ENCODE results near the gene RHBDL2. TPM values are rescaled to one million over a fixed set of nuclear protein-coding genes. Genes with fewer than 3 reads are reported as not detected.

The RHBDL2 gene
- total and polyA plus RNA-seq, 4 donors = 0.14 to 0.28 (median 0.17) TPM; not detected in 1

GRCh38 chr1:38964140-38964548 lies 22.5 kb upstream of the RHBDL2 start:
- H3K36me3 ChIP-seq (ENCODE audit: control insufficient read depth in 4 of 4, insufficient read depth in 3 of 4, low read depth in 1 of 4, low read length in 3 of 4) = no peaks in the 10 kb centered on the region
- H3K27me3 ChIP-seq (ENCODE audit: control insufficient read depth in 4 of 4, insufficient read depth in 4 of 4, low read length in 3 of 4) = no peaks in the 10 kb centered on the region
- H3K4me3 ChIP-seq (ENCODE audit: low read depth in 1 of 3, low read length in 3 of 3) = no peak overlapping the region
- H3K9me3 ChIP-seq (ENCODE audit: control insufficient read depth in 4 of 4, low read length in 3 of 4) = no peaks in the 10 kb centered on the region
- H3K4me1 ChIP-seq (ENCODE audit: control insufficient read depth in 4 of 4, insufficient read depth in 4 of 4, low read length in 3 of 4) = no peaks in the 10 kb centered on the region
- 67% methylated on average over 3 of the region's 3 CpGs for WGBS
- TF ChIP-seq JUND (IDR thresholded peaks at IDR 0.05) = no peak
- TF ChIP-seq RAD21 (IDR thresholded peaks at IDR 0.05) = peak in 1 of 2 donors; percentile 33
- no peak for DNase-seq (ENCODE audit: low spot score)
- no peak overlapping the region for H3K27ac ChIP-seq (ENCODE audit: low read depth in 1 of 2, low read length in 2 of 2)
- no peak overlapping the region for H3K9ac ChIP-seq (ENCODE audit: low read depth in 1 of 2, low read length in 2 of 2)

DNA sequence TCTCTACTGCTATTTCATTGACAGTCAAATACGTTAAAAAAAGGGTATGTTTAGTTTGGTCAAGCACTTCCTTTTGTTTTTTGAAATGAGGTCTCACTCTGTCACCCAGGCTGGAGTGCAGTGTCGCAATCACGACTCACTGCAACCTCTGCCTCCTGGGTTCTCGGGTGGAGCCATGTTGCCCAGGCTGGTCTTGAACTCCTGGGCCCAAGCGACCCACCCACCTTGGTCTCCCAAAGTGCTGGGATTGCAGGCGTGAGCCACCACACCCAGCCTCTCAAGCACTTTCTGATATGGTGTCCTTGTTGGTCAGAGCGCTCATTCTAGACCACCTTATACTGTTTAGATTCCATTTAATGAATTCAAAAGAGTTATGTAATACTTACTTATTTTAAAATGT lies 20.9 kb upstream of the RHBDL2 start:
- DNase-seq (ENCODE audit: low spot score) = no peak
- TF ChIP-seq FOXA1 (IDR thresholded peaks at IDR 0.05) (no peak), SP1 (IDR thresholded peaks at IDR 0.05) (no peak), FOXA2 (IDR thresholded peaks at IDR 0.05) (no peak), NR2F2 (IDR thresholded peaks at IDR 0.05) (no peak), GABPA (IDR thresholded peaks at IDR 0.05 in 1 of 2, conservative IDR thresholded peaks at IDR 0.05 in 1 of 2) (no peak), CTCF (IDR thresholded peaks at IDR 0.05; ENCODE audit: low read depth, low read length, missing input control) (no peak), EGR1 (IDR thresholded peaks at IDR 0.05; ENCODE audit: low read depth in 2 of 2) (no peak), HNF4G (IDR thresholded peaks at IDR 0.05) (no peak), ATF3 (IDR thresholded peaks at IDR 0.05) (no peak), HNF4A (conservative IDR thresholded peaks at IDR 0.05) (no peak), JUND (IDR thresholded peaks at IDR 0.05) (no peak), RXRA (IDR thresholded peaks at IDR 0.05) (no peak), TAF1 (conservative IDR thresholded peaks at IDR 0.05) (no peak)
- TF ChIP-seq, protein P1, sequence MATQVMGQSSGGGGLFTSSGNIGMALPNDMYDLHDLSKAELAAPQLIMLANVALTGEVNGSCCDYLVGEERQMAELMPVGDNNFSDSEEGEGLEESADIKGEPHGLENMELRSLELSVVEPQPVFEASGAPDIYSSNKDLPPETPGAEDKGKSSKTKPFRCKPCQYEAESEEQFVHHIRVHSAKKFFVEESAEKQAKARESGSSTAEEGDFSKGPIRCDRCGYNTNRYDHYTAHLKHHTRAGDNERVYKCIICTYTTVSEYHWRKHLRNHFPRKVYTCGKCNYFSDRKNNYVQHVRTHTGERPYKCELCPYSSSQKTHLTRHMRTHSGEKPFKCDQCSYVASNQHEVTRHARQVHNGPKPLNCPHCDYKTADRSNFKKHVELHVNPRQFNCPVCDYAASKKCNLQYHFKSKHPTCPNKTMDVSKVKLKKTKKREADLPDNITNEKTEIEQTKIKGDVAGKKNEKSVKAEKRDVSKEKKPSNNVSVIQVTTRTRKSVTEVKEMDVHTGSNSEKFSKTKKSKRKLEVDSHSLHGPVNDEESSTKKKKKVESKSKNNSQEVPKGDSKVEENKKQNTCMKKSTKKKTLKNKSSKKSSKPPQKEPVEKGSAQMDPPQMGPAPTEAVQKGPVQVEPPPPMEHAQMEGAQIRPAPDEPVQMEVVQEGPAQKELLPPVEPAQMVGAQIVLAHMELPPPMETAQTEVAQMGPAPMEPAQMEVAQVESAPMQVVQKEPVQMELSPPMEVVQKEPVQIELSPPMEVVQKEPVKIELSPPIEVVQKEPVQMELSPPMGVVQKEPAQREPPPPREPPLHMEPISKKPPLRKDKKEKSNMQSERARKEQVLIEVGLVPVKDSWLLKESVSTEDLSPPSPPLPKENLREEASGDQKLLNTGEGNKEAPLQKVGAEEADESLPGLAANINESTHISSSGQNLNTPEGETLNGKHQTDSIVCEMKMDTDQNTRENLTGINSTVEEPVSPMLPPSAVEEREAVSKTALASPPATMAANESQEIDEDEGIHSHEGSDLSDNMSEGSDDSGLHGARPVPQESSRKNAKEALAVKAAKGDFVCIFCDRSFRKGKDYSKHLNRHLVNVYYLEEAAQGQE (IDR thresholded peaks at IDR 0.05) = no peak
- TF ChIP-seq, protein P2, sequence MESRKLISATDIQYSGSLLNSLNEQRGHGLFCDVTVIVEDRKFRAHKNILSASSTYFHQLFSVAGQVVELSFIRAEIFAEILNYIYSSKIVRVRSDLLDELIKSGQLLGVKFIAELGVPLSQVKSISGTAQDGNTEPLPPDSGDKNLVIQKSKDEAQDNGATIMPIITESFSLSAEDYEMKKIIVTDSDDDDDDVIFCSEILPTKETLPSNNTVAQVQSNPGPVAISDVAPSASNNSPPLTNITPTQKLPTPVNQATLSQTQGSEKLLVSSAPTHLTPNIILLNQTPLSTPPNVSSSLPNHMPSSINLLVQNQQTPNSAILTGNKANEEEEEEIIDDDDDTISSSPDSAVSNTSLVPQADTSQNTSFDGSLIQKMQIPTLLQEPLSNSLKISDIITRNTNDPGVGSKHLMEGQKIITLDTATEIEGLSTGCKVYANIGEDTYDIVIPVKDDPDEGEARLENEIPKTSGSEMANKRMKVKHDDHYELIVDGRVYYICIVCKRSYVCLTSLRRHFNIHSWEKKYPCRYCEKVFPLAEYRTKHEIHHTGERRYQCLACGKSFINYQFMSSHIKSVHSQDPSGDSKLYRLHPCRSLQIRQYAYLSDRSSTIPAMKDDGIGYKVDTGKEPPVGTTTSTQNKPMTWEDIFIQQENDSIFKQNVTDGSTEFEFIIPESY (IDR thresholded peaks at IDR 0.05) = no peak
- TF ChIP-seq, protein P3, sequence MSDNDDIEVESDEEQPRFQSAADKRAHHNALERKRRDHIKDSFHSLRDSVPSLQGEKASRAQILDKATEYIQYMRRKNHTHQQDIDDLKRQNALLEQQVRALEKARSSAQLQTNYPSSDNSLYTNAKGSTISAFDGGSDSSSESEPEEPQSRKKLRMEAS (IDR thresholded peaks at IDR 0.05) = no peak
- WGBS = 73% methylated on average over 7 of the region's 7 CpGs

More for the DNA sequence above, 20.9 kb upstream of the RHBDL2 start:
- H3K9me3 ChIP-seq (ENCODE audit: control insufficient read depth in 4 of 4, low read length in 3 of 4) = no peaks in the 10 kb centered on the region
- no peak overlapping the region for H3K4me3 ChIP-seq (ENCODE audit: low read depth in 1 of 3, low read length in 3 of 3)
- no peaks in the 10 kb centered on the region for H3K4me1 ChIP-seq (ENCODE audit: control insufficient read depth in 4 of 4, insufficient read depth in 4 of 4, low read length in 3 of 4)
- H3K9ac ChIP-seq (ENCODE audit: low read depth in 1 of 2, low read length in 2 of 2) = no peak overlapping the region
- H3K27me3 ChIP-seq (ENCODE audit: control insufficient read depth in 4 of 4, insufficient read depth in 4 of 4, low read length in 3 of 4) = no peaks in the 10 kb centered on the region
- no peak overlapping the region for H3K27ac ChIP-seq (ENCODE audit: low read depth in 1 of 2, low read length in 2 of 2)
- no peaks in the 10 kb centered on the region for H3K36me3 ChIP-seq (ENCODE audit: control insufficient read depth in 4 of 4, insufficient read depth in 3 of 4, low read depth in 1 of 4, low read length in 3 of 4)
